GM21381 (cell line): ENCODE results near the gene GNAT2.

Experiments
- ATAC-seq: cut with Tn5 transposase; IDR thresholded peaks from one replicate; pipeline ENCODE4 v1.9.1; 2021; ENCODE audit warnings: mild to moderate bottlenecking, moderate library complexity; ENCODE audit not compliant: unreplicated experiment

GNAT2 gene

DNA sequence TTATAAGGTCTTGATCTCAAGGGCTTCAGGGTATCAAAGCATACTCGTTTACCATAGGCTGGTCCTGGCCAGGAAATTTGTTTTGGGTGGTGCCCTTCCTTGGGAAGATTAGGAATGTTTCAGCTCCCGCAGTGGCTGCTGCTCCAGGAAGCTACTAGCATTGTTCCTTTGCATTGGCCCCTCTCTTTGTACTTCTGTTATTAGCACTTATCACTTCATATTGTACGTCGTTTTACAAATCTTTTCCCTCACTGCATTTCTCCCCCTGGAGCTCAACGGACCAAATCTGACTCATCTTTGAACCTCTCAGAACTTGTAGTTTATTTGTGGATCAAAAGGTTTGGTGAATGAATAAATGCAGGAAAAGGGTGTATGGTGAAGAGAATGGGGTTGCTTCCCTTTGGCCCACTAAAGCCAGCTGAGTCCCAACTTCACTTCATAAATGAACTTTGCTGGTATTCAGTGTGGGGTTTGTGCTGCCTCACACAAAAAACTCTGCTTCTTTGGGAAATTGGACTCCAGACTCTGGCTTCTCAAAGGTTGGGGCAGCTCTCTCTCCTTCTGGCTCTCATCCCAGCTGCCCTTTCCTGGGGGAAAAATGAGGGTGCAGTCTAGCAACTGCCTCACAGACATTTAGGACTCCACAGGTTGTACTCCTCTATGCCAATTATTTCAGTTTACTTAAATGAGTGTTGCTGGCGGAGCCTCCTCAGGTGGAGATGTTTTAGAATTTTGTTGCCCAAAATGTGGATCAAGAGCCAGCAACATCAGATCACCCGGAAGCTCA, 5.9 kb downstream of the GNAT2 start:
- no peak for ATAC-seq

GRCh38 chr1:109611308-109611990, 8.0 kb downstream of the GNAT2 start:
- ATAC-seq = no peak

DNA sequence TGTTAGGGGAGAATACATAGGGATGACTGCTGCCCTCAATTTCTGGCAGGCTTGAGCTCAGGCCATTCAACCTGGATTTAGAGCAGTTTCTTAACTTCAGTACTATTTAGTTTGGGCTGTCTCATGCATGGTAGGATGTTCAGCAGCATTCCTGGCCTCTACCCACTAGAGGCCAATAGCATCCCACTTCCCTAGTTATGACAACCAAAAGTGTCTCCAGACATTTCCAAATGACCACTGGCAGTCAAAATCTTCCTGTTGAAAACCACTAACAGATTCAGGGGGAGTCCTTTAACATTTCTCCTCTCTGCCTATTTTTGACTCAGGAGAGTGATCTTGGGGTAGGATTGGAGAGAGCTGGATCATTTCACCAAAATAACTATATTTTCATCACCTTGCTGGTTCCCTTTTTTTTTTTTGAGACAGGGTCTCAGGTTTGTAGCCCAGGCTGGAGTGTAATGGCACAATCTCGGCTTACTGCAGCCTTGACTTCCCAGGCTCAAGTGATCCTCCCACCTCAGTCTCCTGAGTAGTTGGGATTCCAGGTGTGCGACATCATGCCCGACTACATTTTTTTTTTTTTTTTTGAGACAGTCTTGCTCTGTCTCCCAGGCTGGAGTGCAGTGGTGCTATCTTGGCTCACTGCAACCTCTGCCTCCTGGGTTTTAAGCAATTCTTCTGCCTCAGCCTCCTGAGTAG, 8.7 kb downstream of the GNAT2 start:
- ATAC-seq = no peak

- no peak for ATAC-seq
Measured at GRCh38 chr1:109609881-109610280, 9.5 kb downstream of the GNAT2 start.

- ATAC-seq = no peak
Measured at GRCh38 chr1:109605381-109605780, 14.0 kb downstream of the GNAT2 start.

GRCh38 chr1:109603229-109603628, 16.2 kb downstream of the GNAT2 start:
- ATAC-seq = no peak

DNA sequence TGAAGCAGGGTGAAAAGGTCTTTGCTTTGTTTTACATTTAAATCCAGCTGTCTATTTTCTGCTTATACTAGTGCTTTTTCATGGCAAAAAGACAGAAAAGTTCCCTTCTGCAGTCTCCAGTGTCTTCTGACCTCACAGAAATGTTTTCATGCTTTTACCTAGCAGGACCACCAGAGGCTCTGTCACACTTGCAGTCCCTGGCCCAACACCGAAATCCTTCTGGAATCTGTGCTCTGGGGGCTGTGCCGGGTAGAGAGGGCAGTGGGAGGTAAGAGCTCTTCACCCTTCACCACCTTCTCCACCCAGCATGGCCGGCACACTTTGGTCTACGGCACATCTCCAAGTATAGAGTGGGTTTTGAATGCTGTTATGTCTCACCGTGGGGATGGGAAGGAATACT, 20.8 kb downstream of the GNAT2 start:
- ATAC-seq = no peak

- no peak for ATAC-seq
Measured at GRCh38 chr1:109598156-109598555, 21.3 kb downstream of the GNAT2 start.

GRCh38 chr1:109595531-109595930, 23.9 kb downstream of the GNAT2 start:
- ATAC-seq = no peak

GRCh38 chr1:109592916-109593315, 26.5 kb downstream of the GNAT2 start:
- no peak for ATAC-seq

DNA sequence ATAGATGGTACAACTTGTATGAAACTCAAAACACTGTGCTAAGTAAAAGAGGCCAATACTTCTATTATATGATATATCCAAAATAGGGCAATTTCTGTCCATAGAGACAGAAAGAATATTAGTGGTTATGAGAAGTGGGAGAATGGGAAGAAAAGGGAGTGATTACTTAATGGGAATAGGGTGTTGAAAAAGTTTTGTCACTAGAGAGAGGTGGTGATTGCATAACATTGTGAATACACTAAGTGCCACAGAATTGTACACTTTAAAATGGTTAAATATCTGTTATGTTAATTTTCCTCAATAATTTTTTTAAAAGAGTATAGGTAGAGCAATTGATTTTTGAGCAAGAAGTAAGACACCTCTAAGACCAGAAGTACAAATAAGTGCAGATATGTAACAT, 29.7 kb downstream of the GNAT2 start:
- no peak for ATAC-seq

- ATAC-seq = no peak
Measured at GRCh38 chr1:109589177-109589576, 30.2 kb downstream of the GNAT2 start.

- ATAC-seq = no peak
Measured at GRCh38 chr1:109586055-109586454, 33.4 kb downstream of the GNAT2 start.

GRCh38 chr1:109584766-109585165, 34.6 kb downstream of the GNAT2 start:
- ATAC-seq = no peak

DNA sequence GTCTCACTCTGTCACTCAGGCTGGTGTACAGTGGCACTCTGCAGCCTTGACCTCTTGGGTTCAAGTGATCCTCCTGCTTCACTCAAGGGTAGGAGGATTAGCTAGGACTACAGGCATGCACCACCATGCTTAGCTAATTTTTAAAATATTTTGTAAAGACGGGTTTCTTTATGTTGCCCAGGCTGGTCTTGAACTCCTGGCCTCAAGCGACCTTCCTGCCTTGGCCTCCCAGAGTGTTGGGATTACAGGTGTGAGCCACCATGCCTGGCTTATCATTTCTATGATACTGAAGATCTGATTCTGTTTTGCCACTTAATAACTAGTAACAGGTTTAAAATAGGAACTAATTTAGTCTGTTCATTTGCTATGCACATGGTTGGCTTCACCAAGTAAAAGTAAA, 37.4 kb downstream of the GNAT2 start:
- no peak for ATAC-seq

- no peak for ATAC-seq
Measured at GRCh38 chr1:109579491-109579890, 39.9 kb downstream of the GNAT2 start.

GRCh38 chr1:109578947-109579443, 40.4 kb downstream of the GNAT2 start:
- ATAC-seq = no peak

DNA sequence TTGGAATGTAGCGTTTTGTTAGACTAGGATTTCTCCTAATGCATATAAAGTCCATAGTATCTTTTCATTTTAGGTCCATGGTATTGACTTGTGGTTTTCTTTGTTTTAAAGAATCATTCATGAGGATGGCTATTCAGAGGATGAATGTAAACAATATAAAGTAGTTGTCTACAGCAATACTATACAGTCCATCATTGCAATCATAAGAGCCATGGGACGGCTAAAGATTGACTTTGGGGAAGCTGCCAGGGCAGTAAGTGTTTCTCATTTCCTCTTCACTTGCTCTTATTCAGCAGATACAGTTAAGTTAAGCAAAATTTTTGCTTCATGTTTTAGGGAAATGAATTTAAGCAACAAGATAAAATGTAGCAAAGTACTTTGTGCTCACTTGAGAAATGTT, 45.6 kb downstream of the GNAT2 start:
- ATAC-seq = no peak

- no peak for ATAC-seq
Measured at GRCh38 chr1:109570414-109570813, 49.0 kb downstream of the GNAT2 start.

DNA sequence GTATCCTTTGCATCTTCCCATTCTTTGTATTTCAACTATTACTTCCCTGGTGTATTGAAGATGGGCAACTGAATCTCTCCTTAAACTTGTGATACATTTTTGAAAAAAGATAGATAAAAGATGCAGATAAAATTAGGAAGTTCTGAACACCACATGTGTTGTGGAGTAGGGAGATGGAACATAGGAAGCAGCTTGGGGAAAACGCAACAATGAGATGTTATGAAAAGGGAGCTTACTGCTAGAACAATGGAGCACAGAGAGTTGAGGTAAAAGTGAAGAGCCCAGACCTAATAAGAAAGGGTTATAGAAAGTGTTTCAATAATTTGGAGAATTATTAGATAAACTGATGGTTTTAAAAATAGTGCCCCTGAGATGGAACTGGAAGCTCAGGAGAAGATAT, 50.1 kb downstream of the GNAT2 start:
- no peak for ATAC-seq

DNA sequence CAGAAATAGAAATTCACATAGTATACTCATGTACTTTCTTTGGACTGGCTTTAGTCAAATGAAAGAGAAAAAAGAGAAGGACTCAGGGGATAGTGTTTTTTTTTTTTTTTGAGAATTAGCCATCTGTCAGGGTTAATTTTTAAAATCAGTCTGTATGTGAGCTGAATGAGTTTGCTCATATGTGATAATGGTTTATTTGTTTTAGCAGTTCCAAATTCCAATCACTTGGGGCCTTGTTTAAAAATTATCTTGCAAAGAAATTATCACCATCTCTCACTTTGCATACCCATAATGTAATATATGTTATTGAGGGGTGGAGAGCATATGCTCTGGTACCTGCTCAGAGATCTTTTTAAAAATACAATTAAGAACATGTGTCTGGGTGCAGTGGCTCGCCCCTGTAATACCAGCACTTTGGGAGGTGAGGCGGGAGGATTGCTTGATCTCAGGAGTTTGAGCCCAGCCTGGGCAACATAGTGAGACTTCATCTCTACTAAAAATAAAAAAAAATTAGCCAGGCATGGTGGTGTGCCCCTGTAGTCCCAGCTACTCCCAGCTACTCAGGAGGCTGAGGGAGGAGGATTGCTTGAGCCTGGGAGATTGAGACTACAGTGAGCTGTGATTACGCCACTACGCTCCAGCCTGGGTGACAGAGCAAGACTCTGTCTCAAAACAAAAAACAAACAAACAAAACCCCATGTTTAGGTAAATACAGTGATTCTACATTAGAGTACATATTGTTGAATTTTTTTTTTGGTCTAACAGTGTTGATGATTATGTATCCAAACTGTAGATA, 51.3 kb downstream of the GNAT2 start:
- ATAC-seq = no peak
